HepG2 (cell line): ENCODE results near the gene CAPS. TPM values are rescaled to one million over a fixed set of nuclear protein-coding genes. Genes with fewer than 3 reads are reported as not detected.

Experiments used
- ATAC-seq: fragments of 200-7000 bp; cut with Tn5 transposase; 3 replicates; pipeline ENCODE4 v1.9.1; 2020; ENCODE audit warnings: mild to moderate bottlenecking, moderate library complexity
- BruUV-seq: library from RNA; stranded (reverse); fragments of 400-500 nt; replicated peaks from 2 replicates; lab custom pipeline; 2021; lab: Mats Ljungman, UMichigan
- CTCF ChIA-PET: fragments of 300-600 bp; formaldehyde crosslinking; extraction: SDS; loops from one replicate; lab custom pipeline; 2021; ENCODE audit warnings: low total read pairs, inconsistent platforms, low intra/inter-chr PET ratio; lab: Yijun Ruan, JAX
- POLR2A ChIA-PET: fragments of 350-600 bp; sonication (Branson Sonifier 250); formaldehyde crosslinking; loops from one replicate; lab custom pipeline; 2020; ENCODE audit warnings: antibody characterized with exemption, inconsistent platforms; lab: Yijun Ruan, JAX
- DNase-seq: peaks from one replicate; pipeline ENCODE4 v3.0.0-alpha.2; 2015; ENCODE audit warnings: low spot score
- FAIRE-seq: peaks from 3 replicates; lab custom pipeline; 2011; peaks lifted over from hg19 to GRCh38; lab: Jason Lieb, UNC
- H2AFZ ChIP-seq: one replicate; pipeline ENCODE4 v1.6.1; 2011; ENCODE audit warnings: low read length, inconsistent platforms
- H3K27ac ChIP-seq: fragments of 300-600 bp; 3 replicates; pipeline ENCODE4 v1.8.0; 2011; ENCODE audit warnings: mixed run types, mild to moderate bottlenecking, mixed read lengths, low read length, inconsistent platforms; ENCODE audit not compliant: insufficient read depth; ENCODE audit errors: extremely low read length
- H3K27me3 ChIP-seq, 2 experiments: fragments of 200-600 bp in 1 of 2; 2 replicates in 1 of 2; 3 replicates in 1 of 2; pipeline versions ENCODE4 v1.6.0 to v1.8.0; 2011; ENCODE audit warnings: low read length in 2 of 2, mild to moderate bottlenecking in 2 of 2, moderate library complexity in 2 of 2, inconsistent platforms in 1 of 2; ENCODE audit not compliant: insufficient read depth in 2 of 2, control insufficient read depth in 1 of 2
- H3K36me3 ChIP-seq, 2 experiments: fragments of 200-600 bp in 1 of 2; replicated peaks in 1 of 2; 2 replicates in 1 of 2; 3 replicates in 1 of 2; pipeline versions ENCODE4 v1.5.1 to v1.8.0; 2011; ENCODE audit warnings: low read length in 2 of 2, inconsistent platforms in 1 of 2; ENCODE audit not compliant: insufficient read depth in 2 of 2, control insufficient read depth in 1 of 2
- H3K4me1 ChIP-seq: 2 replicates; pipeline ENCODE4 v1.5.1; 2012; ENCODE audit warnings: low read length, inconsistent platforms; ENCODE audit not compliant: insufficient read depth
- H3K4me2 ChIP-seq: 2 replicates; pipeline ENCODE4 v1.6.0; 2011; ENCODE audit warnings: low read depth, low read length, inconsistent platforms
- H3K4me3 ChIP-seq, 3 experiments: fragments of 200-600 bp in 1 of 3; sonication (generic), shearing (Covaris generic) in 1 of 3; replicated peaks in 1 of 3; 2 replicates each; pipeline ENCODE4 v1.5.1; 2011 to 2016; ENCODE audit warnings: low read length in 3 of 3, inconsistent platforms in 2 of 3, low read depth in 2 of 3, mild to moderate bottlenecking in 2 of 3, control low read depth in 1 of 3, mixed read lengths in 1 of 3; ENCODE audit not compliant: insufficient read depth in 1 of 3
- H3K79me2 ChIP-seq: one replicate; pipeline ENCODE4 v1.6.1; 2011; ENCODE audit warnings: low read length, inconsistent platforms; ENCODE audit not compliant: insufficient read depth
- H3K9ac ChIP-seq: 2 replicates; pipeline ENCODE4 v1.6.0; 2011; ENCODE audit warnings: mild to moderate bottlenecking, low read depth, low read length, inconsistent platforms; ENCODE audit not compliant: insufficient read depth
- H3K9me3 ChIP-seq: 2 replicates; pipeline ENCODE4 v1.5.1; 2012; ENCODE audit warnings: mild to moderate bottlenecking, low read length
- H4K20me1 ChIP-seq: 2 replicates; pipeline ENCODE4 v1.6.0; 2011; ENCODE audit warnings: inconsistent platforms, mild to moderate bottlenecking, low read length, moderate library complexity; ENCODE audit not compliant: insufficient read depth
- BORCS8-MEF2B ChIP-seq: sonication (generic); formaldehyde crosslinking; IDR thresholded peaks from 2 replicates; pipeline ENCODE4 v1.8.0; 2022; ENCODE audit warnings: mild to moderate bottlenecking, missing genetic modification reagents
- EZH2 ChIP-seq: conservative IDR thresholded peaks from 2 replicates; pipeline ENCODE4 v1.6.1; 2012; ENCODE audit warnings: mild to moderate bottlenecking, low read depth, low read length, moderate library complexity
- GATAD1 ChIP-seq: IDR thresholded peaks from 2 replicates; pipeline ENCODE4 v1.6.1; 2016; ENCODE audit warnings: missing genetic modification reagents, missing compliant biosample characterization
- IKZF4 ChIP-seq: sonication (generic); formaldehyde crosslinking; IDR thresholded peaks from 2 replicates; pipeline ENCODE4 v1.5.1; 2020; ENCODE audit warnings: borderline replicate concordance, mild to moderate bottlenecking, low read depth, missing genetic modification reagents; ENCODE audit errors: not compliant biosample characterization
- NR2F6 ChIP-seq, 2 experiments: IDR thresholded peaks; 2 replicates each; pipeline ENCODE4 v1.6.1; 2016; ENCODE audit warnings: antibody characterized with exemption in 1 of 2, mild to moderate bottlenecking in 1 of 2
- PAF1 ChIP-seq: IDR thresholded peaks from 2 replicates; pipeline ENCODE4 v1.6.1; 2016; ENCODE audit warnings: missing genetic modification reagents, missing compliant biosample characterization
- RARG ChIP-seq: sonication (generic); formaldehyde crosslinking; IDR thresholded peaks from 2 replicates; pipeline ENCODE4 v1.4.0; 2020; ENCODE audit warnings: low read depth, mild to moderate bottlenecking, missing genetic modification reagents
- RFX1 ChIP-seq: fragments of 450-650 bp; IDR thresholded peaks from 2 replicates; pipeline ENCODE4 v1.6.1; 2017
- SOX5 ChIP-seq: IDR thresholded peaks from 2 replicates; pipeline ENCODE4 v1.6.1; 2016; ENCODE audit warnings: borderline replicate concordance
- SP5 ChIP-seq: IDR thresholded peaks from 2 replicates; pipeline ENCODE4 v1.6.1; 2016; ENCODE audit warnings: low read depth, borderline replicate concordance
- YY1 ChIP-seq: IDR thresholded peaks from 2 replicates; pipeline ENCODE4 v1.6.1; 2011; ENCODE audit warnings: low read length, low read depth, moderate library complexity, mild to moderate bottlenecking; ENCODE audit not compliant: insufficient read depth, insufficient replicate concordance
- ZFP82 ChIP-seq: sonication (generic); formaldehyde crosslinking; IDR thresholded peaks from 2 replicates; pipeline ENCODE4 v1.5.1; 2020; ENCODE audit warnings: mild to moderate bottlenecking, missing genetic modification reagents, borderline replicate concordance
- ZNF335 ChIP-seq: sonication (generic); formaldehyde crosslinking; IDR thresholded peaks from 2 replicates; pipeline ENCODE4 v1.4.0; 2020; ENCODE audit warnings: missing genetic modification reagents
- ZNF432 ChIP-seq: sonication (generic); formaldehyde crosslinking; IDR thresholded peaks from 2 replicates; pipeline ENCODE4 v1.5.0; 2020; ENCODE audit warnings: missing genetic modification reagents, mild to moderate bottlenecking, borderline replicate concordance
- ZNF501 ChIP-seq: sonication (generic); formaldehyde crosslinking; IDR thresholded peaks from 2 replicates; pipeline ENCODE4 v1.5.1; 2020; ENCODE audit warnings: mild to moderate bottlenecking, moderate library complexity, missing genetic modification reagents
- ZNF850 ChIP-seq: sonication (generic); formaldehyde crosslinking; conservative IDR thresholded peaks from 2 replicates; pipeline ENCODE4 v1.9.0; 2021; ENCODE audit warnings: mild to moderate bottlenecking, missing genetic modification reagents
- ZSCAN20 ChIP-seq: sonication (generic); formaldehyde crosslinking; IDR thresholded peaks from 2 replicates; pipeline ENCODE4 v1.4.0; 2020; ENCODE audit warnings: missing genetic modification reagents, mild to moderate bottlenecking, borderline replicate concordance
- WGBS: methylation state at CpG from one replicate; pipeline ENCODE4 v1.1.6; 2017; ENCODE audit warnings: low lambda C conversion rate; 5-methylcytosine and 5-hydroxymethylcytosine counted together
- in situ Hi-C: cut with HindIII; loops from 2 replicates; pipeline ENCODE4 v1.10.0; 2017; ENCODE audit warnings: low pct_unique_long_range_greater_than_20kb; ENCODE audit not compliant: extremely low pct_ligation_motif_present
- intact Hi-C: fragments of 100-400 bp; cut with micrococcal nuclease; formaldehyde crosslinking; loops from one replicate; pipeline ENCODE4 v1.10.0; 2022; ENCODE audit not compliant: unreplicated experiment
- polyA plus RNA-seq, 8 experiments: library from polyadenylated mRNA; depleted of rRNA in 3 of 8; stranded (reverse) in 7 of 8; unstranded in 1 of 8; fragments of >200 nt; fragmentation: Illumina TruSeq in 4 of 8; extraction: Trizol in 4 of 8; gene quantifications; 2 replicates each; pipeline versions ENCODE4 v1.2.1 to v1.2.3, GENCODE V29; 2011 to 2016; ENCODE audit warnings: low read depth in 4 of 8, missing spikeins in 1 of 8, mixed read lengths in 1 of 8; ENCODE audit not compliant: insufficient read depth in 1 of 8
- total RNA-seq, 5 experiments: library from RNA; depleted of rRNA; stranded (reverse); fragments of >200 nt; fragmentation: Illumina TruSeq; extraction: Trizol; gene quantifications; 2 replicates each; pipeline ENCODE4 v1.2.3, GENCODE V29; 2016; ENCODE audit warnings: low read depth in 1 of 5
- TF ChIP-seq, protein P1 (sequence below): IDR thresholded peaks from 2 replicates; pipeline ENCODE4 v1.6.1; 2016; ENCODE audit warnings: control low read depth
- TF ChIP-seq, protein P2 (sequence below): IDR thresholded peaks from 2 replicates; pipeline ENCODE4 v1.6.1; 2016; ENCODE audit warnings: low read depth, borderline replicate concordance
- TF ChIP-seq, protein P3 (sequence below): sonication (generic); formaldehyde crosslinking; IDR thresholded peaks from 2 replicates; pipeline ENCODE4 v1.4.0; 2020; ENCODE audit warnings: missing genetic modification reagents
- TF ChIP-seq, protein P4 (sequence below): sonication (generic); formaldehyde crosslinking; IDR thresholded peaks from 2 replicates; pipeline ENCODE4 v1.4.0; 2020; ENCODE audit warnings: missing genetic modification reagents

CAPS gene
- total and polyA plus RNA-seq, 2 of the 13 experiments (the other 11 are each of a cell fraction or from before 2014, with no cell fraction given), result 3.1 TPM

DNA sequence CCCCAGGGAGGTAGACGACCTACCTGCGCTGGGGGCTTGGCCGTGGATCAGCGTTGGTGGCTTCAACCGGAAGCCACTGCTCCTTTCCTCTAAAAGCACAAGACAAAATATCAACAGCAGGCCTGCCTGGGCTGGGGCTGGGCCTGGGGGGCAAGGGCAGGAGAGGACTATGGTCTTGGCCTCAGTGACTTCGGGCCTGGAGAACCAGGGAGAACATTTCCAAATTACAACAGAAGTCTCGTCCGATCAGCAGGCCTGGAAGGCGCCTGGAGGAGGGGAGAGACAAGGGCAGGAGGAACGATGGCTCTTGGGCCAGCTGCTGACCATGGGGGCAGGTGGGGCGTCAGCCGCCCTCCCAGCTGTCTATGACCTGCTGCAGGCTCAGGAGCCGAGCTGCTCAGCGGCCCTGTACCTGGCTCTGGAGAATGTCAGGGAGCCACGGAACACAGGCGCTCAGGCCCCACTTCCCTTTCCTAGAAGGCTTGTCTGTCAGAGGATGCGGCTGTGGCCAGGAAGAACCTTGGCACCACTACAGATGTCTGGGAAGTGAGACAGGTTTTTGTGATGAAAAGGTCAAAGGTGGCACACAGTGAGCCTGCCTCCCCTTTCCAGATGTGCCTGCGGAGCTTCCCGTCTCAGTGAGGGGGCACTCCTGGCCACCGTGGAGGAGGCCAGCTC, 19.5 kb downstream of the CAPS start (continued):
- TF ChIP-seq, protein P1, sequence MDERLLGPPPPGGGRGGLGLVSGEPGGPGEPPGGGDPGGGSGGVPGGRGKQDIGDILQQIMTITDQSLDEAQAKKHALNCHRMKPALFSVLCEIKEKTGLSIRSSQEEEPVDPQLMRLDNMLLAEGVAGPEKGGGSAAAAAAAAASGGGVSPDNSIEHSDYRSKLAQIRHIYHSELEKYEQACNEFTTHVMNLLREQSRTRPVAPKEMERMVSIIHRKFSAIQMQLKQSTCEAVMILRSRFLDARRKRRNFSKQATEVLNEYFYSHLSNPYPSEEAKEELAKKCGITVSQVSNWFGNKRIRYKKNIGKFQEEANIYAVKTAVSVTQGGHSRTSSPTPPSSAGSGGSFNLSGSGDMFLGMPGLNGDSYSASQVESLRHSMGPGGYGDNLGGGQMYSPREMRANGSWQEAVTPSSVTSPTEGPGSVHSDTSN (CRISPR knock-in tag), result no peak
- TF ChIP-seq SOX5 (CRISPR knock-in tag) (no peak), ZNF335 (CRISPR knock-in tag) (no peak), PAF1 (CRISPR knock-in tag) (no peak), ZSCAN20 (CRISPR knock-in tag) (no peak), BORCS8-MEF2B (CRISPR knock-in tag) (no peak), YY1 (no peak)
- TF ChIP-seq, protein P2, sequence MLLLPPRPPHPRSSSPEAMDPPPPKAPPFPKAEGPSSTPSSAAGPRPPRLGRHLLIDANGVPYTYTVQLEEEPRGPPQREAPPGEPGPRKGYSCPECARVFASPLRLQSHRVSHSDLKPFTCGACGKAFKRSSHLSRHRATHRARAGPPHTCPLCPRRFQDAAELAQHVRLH (CRISPR knock-in tag), result no peak

DNA sequence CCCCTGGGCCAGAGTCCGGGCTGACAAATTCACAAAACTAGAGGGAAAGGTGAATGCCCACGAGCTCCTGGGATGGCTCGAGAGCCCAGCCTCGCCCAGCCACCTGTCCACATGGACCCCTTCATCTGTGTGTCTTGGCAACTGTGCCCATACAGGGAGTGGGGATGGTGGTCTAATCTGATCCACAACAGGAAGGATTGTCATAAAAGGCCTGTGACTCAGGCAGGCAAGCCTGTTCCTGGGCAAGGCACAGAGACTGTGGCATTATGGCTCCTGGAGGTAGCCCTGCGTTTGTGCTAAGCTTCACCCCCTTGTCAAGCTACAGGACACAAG, 20.0 kb downstream of the CAPS start:
- H3K27me3 ChIP-seq, result no peaks in the 10 kb centered on the region
- BruUV-seq, result no TSS peak
- DNase-seq (no peak), FAIRE-seq (no peak)
- H3K36me3 ChIP-seq, result peaks cover 54 to 87% of the 10 kb centered on the region in 2 experiments
- H3K9ac ChIP-seq, result no peak overlapping the region
- no peak overlapping the region for H3K27ac ChIP-seq
- in situ Hi-C loops, result no loop called here
- peaks cover 36% of the 10 kb centered on the region; the same call in 1 of the 2 replicates for H4K20me1 ChIP-seq
- H3K4me2 ChIP-seq, result no peak overlapping the region
- H3K4me3 ChIP-seq, result no peak overlapping the region
- WGBS, result 96% methylated on average over 5 of the region's 5 CpGs
- no peaks in the 10 kb centered on the region for H3K4me1 ChIP-seq
- ChIA-PET POLR2A (interaction anchor here (0.5 to 1.1 kb wide), 2 partner anchors 10 to 21 kb away, joined by 3 read pairs; no protein-coding TSS in a partner anchor), CTCF (no interaction called here)
- peaks cover 31% of the 10 kb centered on the region for H3K79me2 ChIP-seq
- H3K9me3 ChIP-seq, result no peaks in the 10 kb centered on the region
- no peak for TF ChIP-seq NR2F6 (IDR thresholded peaks at IDR 0.05)
- no peak for TF ChIP-seq NR2F6 (CRISPR knock-in tag; IDR thresholded peaks at IDR 0.05)
- TF ChIP-seq ZNF850 (CRISPR knock-in tag), result no peak
- TF ChIP-seq RARG (CRISPR knock-in tag), result no peak
- TF ChIP-seq ZNF432 (CRISPR knock-in tag), result no peak
- TF ChIP-seq EZH2, result no peak
- TF ChIP-seq GATAD1 (CRISPR knock-in tag), result no peak
- TF ChIP-seq IKZF4, result no peak
- TF ChIP-seq, protein P3, sequence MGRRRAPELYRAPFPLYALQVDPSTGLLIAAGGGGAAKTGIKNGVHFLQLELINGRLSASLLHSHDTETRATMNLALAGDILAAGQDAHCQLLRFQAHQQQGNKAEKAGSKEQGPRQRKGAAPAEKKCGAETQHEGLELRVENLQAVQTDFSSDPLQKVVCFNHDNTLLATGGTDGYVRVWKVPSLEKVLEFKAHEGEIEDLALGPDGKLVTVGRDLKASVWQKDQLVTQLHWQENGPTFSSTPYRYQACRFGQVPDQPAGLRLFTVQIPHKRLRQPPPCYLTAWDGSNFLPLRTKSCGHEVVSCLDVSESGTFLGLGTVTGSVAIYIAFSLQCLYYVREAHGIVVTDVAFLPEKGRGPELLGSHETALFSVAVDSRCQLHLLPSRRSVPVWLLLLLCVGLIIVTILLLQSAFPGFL (CRISPR knock-in tag), result no peak
- TF ChIP-seq RFX1, result no peak
- TF ChIP-seq SP5 (CRISPR knock-in tag), result no peak
- TF ChIP-seq, protein P4, sequence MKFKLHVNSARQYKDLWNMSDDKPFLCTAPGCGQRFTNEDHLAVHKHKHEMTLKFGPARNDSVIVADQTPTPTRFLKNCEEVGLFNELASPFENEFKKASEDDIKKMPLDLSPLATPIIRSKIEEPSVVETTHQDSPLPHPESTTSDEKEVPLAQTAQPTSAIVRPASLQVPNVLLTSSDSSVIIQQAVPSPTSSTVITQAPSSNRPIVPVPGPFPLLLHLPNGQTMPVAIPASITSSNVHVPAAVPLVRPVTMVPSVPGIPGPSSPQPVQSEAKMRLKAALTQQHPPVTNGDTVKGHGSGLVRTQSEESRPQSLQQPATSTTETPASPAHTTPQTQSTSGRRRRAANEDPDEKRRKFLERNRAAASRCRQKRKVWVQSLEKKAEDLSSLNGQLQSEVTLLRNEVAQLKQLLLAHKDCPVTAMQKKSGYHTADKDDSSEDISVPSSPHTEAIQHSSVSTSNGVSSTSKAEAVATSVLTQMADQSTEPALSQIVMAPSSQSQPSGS (CRISPR knock-in tag), result no peak
- no peak for TF ChIP-seq ZNF501 (CRISPR knock-in tag)
- no peak for TF ChIP-seq ZFP82
- TF ChIP-seq, all 625 proteins: peak for 0
- ATAC-seq, result no peak
- no peak overlapping the region for H2AFZ ChIP-seq
- intact Hi-C loops, result no loop called here
